GM18520 (cell line): ENCODE data around the gene SUN1.

Experiments used
- ATAC-seq: cut with Tn5 transposase; IDR thresholded peaks from one replicate; pipeline ENCODE4 v1.9.1; 2021; ENCODE audit not compliant: unreplicated experiment

Gene SUN1

GRCh38 chr7:889391-889790 lies 57.1 kb downstream of the SUN1 start:
- no peak for ATAC-seq

- ATAC-seq: no peak
Observed at GRCh38 chr7:890868-891267, 58.6 kb downstream of the SUN1 start.

GRCh38 chr7:891291-891690 lies 59.0 kb downstream of the SUN1 start:
- ATAC-seq: no peak

GRCh38 chr7:891805-892204 lies 59.5 kb downstream of the SUN1 start:
- no peak for ATAC-seq

- no peak for ATAC-seq
Observed at GRCh38 chr7:892648-893593, 60.6 kb downstream of the SUN1 start.

- no peak for ATAC-seq
Observed at GRCh38 chr7:893686-894085, 61.4 kb downstream of the SUN1 start.

- ATAC-seq: no peak
Observed at GRCh38 chr7:894164-894867, 62.0 kb downstream of the SUN1 start.

- no peak for ATAC-seq
Observed at GRCh38 chr7:894927-895450, 62.7 kb downstream of the SUN1 start.

GRCh38 chr7:895451-896052 lies 63.3 kb downstream of the SUN1 start:
- ATAC-seq: no peak

- no peak for ATAC-seq
Observed at GRCh38 chr7:896346-897075, 64.2 kb downstream of the SUN1 start.

GRCh38 chr7:897086-897485 lies 64.8 kb downstream of the SUN1 start:
- no peak for ATAC-seq

- no peak for ATAC-seq
Observed at GRCh38 chr7:897771-898376, 65.6 kb downstream of the SUN1 start.

- no peak for ATAC-seq
Observed at GRCh38 chr7:898460-898854, 66.2 kb downstream of the SUN1 start.

- ATAC-seq: no peak
Observed at GRCh38 chr7:898855-899681, 66.8 kb downstream of the SUN1 start.

GRCh38 chr7:899806-900205 lies 67.5 kb downstream of the SUN1 start:
- no peak for ATAC-seq

GRCh38 chr7:900331-901040 lies 68.2 kb downstream of the SUN1 start:
- ATAC-seq: no peak

- no peak for ATAC-seq
Observed at GRCh38 chr7:901041-901387, 68.7 kb downstream of the SUN1 start.

GRCh38 chr7:901388-902154 lies 69.3 kb downstream of the SUN1 start:
- no peak for ATAC-seq
